Endothelial cell (in vitro differentiated cells): ENCODE data around the gene KCNN1. TPM values are rescaled to one million over a fixed set of nuclear protein-coding genes. Genes with fewer than 3 reads are reported as not detected.

Experiments
- DNase-seq: peaks from one replicate; pipeline ENCODE4 v3.0.0; 2021; ENCODE audit warnings: low spot score
- H3K27ac Mint-ChIP-seq: one replicate; pipeline ENCODE4 v1.8.0; 2021; ENCODE audit warnings: mixed read lengths, inconsistent platforms; ENCODE audit not compliant: unreplicated experiment
- H3K27me3 Mint-ChIP-seq: one replicate; pipeline ENCODE4 v1.8.0; 2021; ENCODE audit warnings: mild to moderate bottlenecking, moderate library complexity, mixed read lengths, inconsistent platforms; ENCODE audit not compliant: unreplicated experiment
- H3K36me3 Mint-ChIP-seq: one replicate; pipeline ENCODE4 v1.8.0; 2021; ENCODE audit warnings: mild to moderate bottlenecking, low read depth, mixed read lengths, inconsistent platforms; ENCODE audit not compliant: unreplicated experiment
- H3K4me1 Mint-ChIP-seq: one replicate; pipeline ENCODE4 v1.8.0; 2021; ENCODE audit warnings: mild to moderate bottlenecking, mixed read lengths, inconsistent platforms; ENCODE audit not compliant: unreplicated experiment
- H3K4me3 Mint-ChIP-seq: one replicate; pipeline ENCODE4 v1.8.0; 2021; ENCODE audit warnings: mild to moderate bottlenecking, mixed read lengths, inconsistent platforms; ENCODE audit not compliant: unreplicated experiment
- H3K9me3 Mint-ChIP-seq: one replicate; pipeline ENCODE4 v1.8.0; 2021; ENCODE audit warnings: mixed read lengths, inconsistent platforms; ENCODE audit not compliant: unreplicated experiment
- total RNA-seq: library from RNA; stranded (reverse); fragmentation: NEBNext Ultra II Directional; extraction: Animal tissue kit (Norgen Biotek cat#: 25700); gene quantifications from one replicate; pipeline ENCODE4 v1.2.1, GENCODE V29; 2021; ENCODE audit not compliant: unreplicated experiment
- TF ChIP-seq, protein P1 (sequence below): fragments of 200-600 bp; sonication (generic); IDR thresholded peaks from one replicate; pipeline ENCODE4 v1.5.0; 2021; ENCODE audit warnings: antibody characterized with exemption; ENCODE audit not compliant: unreplicated experiment

The KCNN1 gene
- total RNA-seq, 1 donor from 2014 or later = 19.3 TPM

DNA sequence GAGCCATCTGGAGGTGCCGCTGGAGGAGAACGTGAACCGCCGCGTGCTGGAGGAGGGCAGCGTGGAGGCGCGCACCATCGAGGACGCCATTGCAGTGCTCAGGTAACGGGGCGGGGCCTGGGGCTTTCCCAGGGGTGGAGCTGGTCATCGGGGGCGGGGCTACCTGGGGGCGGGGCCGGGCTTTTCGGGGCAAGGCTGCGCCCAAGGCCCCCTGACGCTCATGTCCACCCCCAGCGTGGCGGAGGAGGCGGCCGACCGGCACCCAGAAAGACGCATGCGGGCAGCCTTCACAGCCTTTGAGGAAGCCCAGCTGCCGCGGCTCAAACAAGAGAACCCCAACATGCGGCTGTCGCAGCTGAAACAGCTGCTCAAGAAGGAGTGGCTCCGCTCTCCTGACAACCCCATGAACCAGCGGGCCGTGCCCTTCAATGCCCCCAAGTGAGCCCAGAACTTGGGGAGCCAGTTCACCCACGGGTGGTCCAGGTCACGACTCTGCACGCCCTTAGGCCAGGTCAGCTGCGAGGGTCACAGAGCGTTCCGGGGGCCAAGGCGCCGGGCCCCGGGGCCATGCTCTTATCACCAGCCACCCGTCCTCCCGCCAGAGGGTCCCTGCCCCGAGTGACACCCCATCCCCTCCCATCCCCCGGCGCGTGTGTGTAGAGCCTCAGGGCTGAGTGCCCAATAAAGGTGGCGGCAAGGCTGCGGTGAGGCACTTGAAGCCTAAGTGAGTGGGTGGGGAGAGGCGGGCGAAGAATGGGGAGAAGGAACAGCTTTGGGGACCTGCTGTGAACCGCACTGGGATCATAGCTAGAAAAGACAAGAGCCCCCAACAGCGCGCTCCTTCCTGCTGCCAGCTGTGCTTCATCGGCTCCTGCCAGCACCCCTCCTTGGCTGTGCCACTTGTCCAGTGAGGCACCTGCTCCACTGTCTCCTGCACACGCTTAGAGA, 23.4 kb upstream of the KCNN1 start:
- TF ChIP-seq, protein P1, sequence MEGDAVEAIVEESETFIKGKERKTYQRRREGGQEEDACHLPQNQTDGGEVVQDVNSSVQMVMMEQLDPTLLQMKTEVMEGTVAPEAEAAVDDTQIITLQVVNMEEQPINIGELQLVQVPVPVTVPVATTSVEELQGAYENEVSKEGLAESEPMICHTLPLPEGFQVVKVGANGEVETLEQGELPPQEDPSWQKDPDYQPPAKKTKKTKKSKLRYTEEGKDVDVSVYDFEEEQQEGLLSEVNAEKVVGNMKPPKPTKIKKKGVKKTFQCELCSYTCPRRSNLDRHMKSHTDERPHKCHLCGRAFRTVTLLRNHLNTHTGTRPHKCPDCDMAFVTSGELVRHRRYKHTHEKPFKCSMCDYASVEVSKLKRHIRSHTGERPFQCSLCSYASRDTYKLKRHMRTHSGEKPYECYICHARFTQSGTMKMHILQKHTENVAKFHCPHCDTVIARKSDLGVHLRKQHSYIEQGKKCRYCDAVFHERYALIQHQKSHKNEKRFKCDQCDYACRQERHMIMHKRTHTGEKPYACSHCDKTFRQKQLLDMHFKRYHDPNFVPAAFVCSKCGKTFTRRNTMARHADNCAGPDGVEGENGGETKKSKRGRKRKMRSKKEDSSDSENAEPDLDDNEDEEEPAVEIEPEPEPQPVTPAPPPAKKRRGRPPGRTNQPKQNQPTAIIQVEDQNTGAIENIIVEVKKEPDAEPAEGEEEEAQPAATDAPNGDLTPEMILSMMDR = no peak
- Mint-ChIP-seq H3K27ac (no peak overlapping the region), H3K27me3 (peaks cover 14% of the 10 kb centered on the region), H3K9me3 (no peaks in the 10 kb centered on the region), H3K4me1 (peaks cover 4% of the 10 kb centered on the region), H3K4me3 (no peak overlapping the region), H3K36me3 (peaks cover 8% of the 10 kb centered on the region)
- DNase-seq = no peak

DNA sequence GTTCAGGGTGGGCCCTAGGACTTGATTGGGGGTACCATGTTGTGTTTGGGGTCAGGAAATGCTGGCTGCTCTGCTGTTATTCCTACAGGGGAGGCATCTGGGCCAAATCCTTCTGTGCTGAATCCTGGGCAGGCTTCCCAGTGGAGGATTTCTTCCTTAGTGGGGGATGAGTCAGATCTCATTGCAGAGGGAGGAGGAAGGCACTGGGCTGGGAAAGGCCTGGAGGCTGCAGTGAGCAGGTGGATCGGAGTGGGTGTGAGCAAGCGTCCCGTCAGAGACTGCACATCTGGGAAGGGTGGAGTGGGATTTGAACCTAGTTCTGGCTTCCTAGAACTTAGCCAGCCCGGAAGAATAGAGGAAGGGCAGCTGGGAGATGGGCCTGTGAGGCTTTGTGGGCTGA, 22.6 kb upstream of the KCNN1 start:
- TF ChIP-seq, protein P1 = no peak
- Mint-ChIP-seq H3K4me3 (no peak overlapping the region), H3K36me3 (peaks cover 8% of the 10 kb centered on the region), H3K27me3 (peaks cover 16% of the 10 kb centered on the region), H3K4me1 (peaks cover 6% of the 10 kb centered on the region), H3K27ac (no peak overlapping the region), H3K9me3 (no peaks in the 10 kb centered on the region)
- DNase-seq = no peak

DNA sequence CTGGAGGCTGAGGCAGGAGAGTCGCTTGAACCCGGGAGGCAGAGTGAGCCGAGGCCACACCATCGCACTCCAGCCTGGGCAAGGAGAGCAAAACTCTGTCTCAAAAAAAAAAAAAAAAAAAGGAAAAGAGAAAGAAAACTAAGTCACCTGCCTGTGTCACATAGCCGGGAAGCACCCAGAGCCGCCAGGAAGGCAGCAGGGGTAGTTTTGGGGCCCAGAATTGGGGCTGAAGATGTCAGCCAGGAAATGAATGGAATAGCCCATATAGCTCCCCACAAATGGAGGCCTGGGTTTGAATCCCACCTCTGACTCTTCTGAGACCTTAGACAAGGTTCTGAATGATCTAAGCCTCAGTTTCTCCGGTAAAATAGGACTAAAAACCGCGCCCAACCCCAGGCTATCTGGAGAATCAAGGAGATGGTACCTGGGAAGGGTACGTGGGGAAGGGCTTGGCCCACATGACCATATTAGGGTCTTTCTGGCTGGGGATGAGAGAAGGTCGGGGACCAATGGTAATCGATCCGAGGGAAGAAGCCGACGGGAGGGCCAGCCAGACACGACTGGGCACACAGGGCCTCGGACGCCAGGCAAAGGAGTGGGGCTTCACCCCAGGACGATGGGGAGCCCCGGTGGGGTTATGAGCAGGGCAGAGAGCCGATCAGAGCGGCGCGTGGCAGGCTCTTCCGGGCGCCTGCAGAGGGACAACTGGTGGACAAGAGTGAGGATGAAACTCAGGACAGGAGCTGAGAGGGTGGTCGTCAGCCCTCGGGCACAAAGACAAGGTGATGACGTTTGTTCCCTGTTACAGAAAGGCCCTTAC, 19.7 kb upstream of the KCNN1 start:
- peaks cover 19% of the 10 kb centered on the region for H3K4me1 Mint-ChIP-seq
- peaks cover 8% of the 10 kb centered on the region for H3K36me3 Mint-ChIP-seq
- peaks cover 23% of the 10 kb centered on the region for H3K27me3 Mint-ChIP-seq
- no peak for DNase-seq
- no peaks in the 10 kb centered on the region for H3K9me3 Mint-ChIP-seq
- peak overlapping the region; percentile 89 for H3K4me3 Mint-ChIP-seq
- TF ChIP-seq, protein P1 = no peak
- peak overlapping the region; percentile 65 for H3K27ac Mint-ChIP-seq

DNA sequence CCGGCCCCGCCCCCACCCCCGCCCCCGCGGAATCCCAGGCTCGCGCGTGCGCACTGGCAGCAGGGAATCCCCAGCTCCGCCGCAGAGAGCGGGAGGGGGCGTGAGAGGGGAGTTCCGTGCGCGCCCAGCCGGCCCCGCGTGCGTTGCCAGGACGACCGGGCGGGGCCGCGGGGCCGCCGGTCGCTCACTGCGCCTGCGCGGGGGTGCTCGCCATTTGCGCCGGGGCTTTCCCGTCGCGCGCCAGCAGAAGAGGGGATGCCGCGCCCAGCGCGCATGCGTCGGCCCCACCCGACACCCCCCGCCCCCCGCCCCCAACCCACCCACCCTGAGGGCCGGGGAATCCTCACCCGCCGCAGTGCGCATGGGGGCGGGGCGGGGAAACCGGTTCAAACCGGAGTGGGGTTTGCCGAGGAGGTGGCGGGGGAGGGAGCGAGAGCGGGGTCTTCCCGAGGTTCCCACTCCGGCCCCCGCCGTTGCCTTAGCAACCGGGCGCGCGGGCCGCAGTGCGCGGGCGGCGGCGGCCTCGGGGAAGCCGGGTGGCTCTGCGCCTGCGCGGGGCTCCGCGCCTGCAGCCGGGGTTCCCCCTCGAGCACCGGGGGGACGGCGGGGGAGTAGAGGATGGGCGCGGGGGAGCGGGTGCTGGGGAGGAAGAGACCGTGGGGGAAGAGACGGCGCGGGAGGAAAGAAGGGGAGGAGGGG, 18.9 kb upstream of the KCNN1 start:
- peak; percentile 99 for DNase-seq
- H3K27me3 Mint-ChIP-seq = peaks cover 24% of the 10 kb centered on the region
- H3K27ac Mint-ChIP-seq = no peak overlapping the region
- peaks cover 19% of the 10 kb centered on the region for H3K4me1 Mint-ChIP-seq
- no peaks in the 10 kb centered on the region for H3K9me3 Mint-ChIP-seq
- no peak overlapping the region for H3K4me3 Mint-ChIP-seq
- peaks cover 8% of the 10 kb centered on the region for H3K36me3 Mint-ChIP-seq
- TF ChIP-seq, protein P1 = no peak
